Spleen (tissue), 11 donors: Measurements from ENCODE around the gene TP73. TPM values are rescaled to one million over a fixed set of nuclear protein-coding genes. Genes with fewer than 3 reads are reported as not detected.

Experiments used
- DNase-seq: peaks from one replicate; pipeline ENCODE4 v3.0.0-alpha.2; 2020
- H3K27ac ChIP-seq, 8 donors: fragments of 200-600 bp; sonication (generic) in 7 of 8; 1 replicate in 4 of 8; 2 replicates in 4 of 8; pipeline versions ENCODE4 v1.5.0 to v1.8.0; 2016 to 2021; ENCODE audit warnings: inconsistent platforms in 4 of 8, mild to moderate bottlenecking in 4 of 8, moderate library complexity in 1 of 8
- H3K27me3 ChIP-seq, 7 donors: fragments of 200-600 bp; sonication (generic) in 6 of 7; replicated peaks in 1 of 7; 1 replicate in 4 of 7; 2 replicates in 3 of 7; pipeline versions ENCODE4 v1.5.0 to v1.8.0; 2016 to 2021; ENCODE audit warnings: inconsistent platforms in 3 of 7, mild to moderate bottlenecking in 1 of 7
- H3K36me3 ChIP-seq, 6 donors: fragments of 200-600 bp; sonication (generic) in 5 of 6; 1 replicate in 4 of 6; 2 replicates in 2 of 6; pipeline versions ENCODE4 v1.5.0 to v1.8.0; 2016 to 2021; ENCODE audit warnings: inconsistent platforms in 2 of 6
- H3K4me1 ChIP-seq, 6 donors: fragments of 200-600 bp; sonication (generic) in 5 of 6; 1 replicate in 3 of 6; 2 replicates in 3 of 6; pipeline versions ENCODE4 v1.5.0 to v1.8.0; 2016 to 2021; ENCODE audit warnings: inconsistent platforms in 3 of 6
- H3K4me3 ChIP-seq, 8 donors: fragments of 200-600 bp; sonication (generic) in 7 of 8; 1 replicate in 4 of 8; 2 replicates in 4 of 8; pipeline versions ENCODE4 v1.5.0 to v1.8.0; 2016 to 2021; ENCODE audit warnings: inconsistent platforms in 4 of 8, mild to moderate bottlenecking in 4 of 8, moderate library complexity in 2 of 8
- H3K9me3 ChIP-seq, 8 donors: fragments of 200-600 bp; sonication (generic) in 7 of 8; 1 replicate in 4 of 8; 2 replicates in 4 of 8; pipeline versions ENCODE4 v1.5.0 to v1.8.0; 2016 to 2021; ENCODE audit warnings: inconsistent platforms in 4 of 8
- CTCF ChIP-seq, 11 experiments: fragments of 200-600 bp in 7 of 11; fragments of 450-650 bp in 4 of 11; sonication (generic) in 4 of 11; IDR thresholded peaks in 8 of 11; conservative IDR thresholded peaks in 3 of 11; 1 replicate in 7 of 11; 2 replicates in 4 of 11; pipeline versions ENCODE4 v1.4.0 to v1.8.0; 2016 to 2021; ENCODE audit warnings: antibody characterized with exemption in 11 of 11, inconsistent platforms in 4 of 11, mild to moderate bottlenecking in 1 of 11
- POLR2A ChIP-seq, 3 donors: fragments of 450-650 bp; IDR thresholded peaks; one replicate each; pipeline ENCODE4 v1.5.1; 2017; ENCODE audit warnings: antibody characterized with exemption in 3 of 3, mild to moderate bottlenecking in 1 of 3
- POLR2AphosphoS5 ChIP-seq, 3 donors: sonication (generic); formaldehyde crosslinking; IDR thresholded peaks; one replicate each; pipeline ENCODE4 v1.5.1; 2017; ENCODE audit warnings: antibody characterized with exemption in 3 of 3
- WGBS, 5 donors: extraction: QIAGEN DNeasy Blood & Tissue Kit in 3 of 5; methylation state at CpG; one replicate each; pipeline versions ENCODE4 v1.1.5 to v1.1.7; 2013 to 2018; 5-methylcytosine and 5-hydroxymethylcytosine counted together
- intact Hi-C: fragments of 100-400 bp; cut with DNase I; formaldehyde crosslinking; loops from one replicate; pipeline ENCODE4 v1.15.0; 2023; ENCODE audit warnings: low total_unique reads
- polyA plus RNA-seq, 3 donors: library from polyadenylated mRNA; stranded (reverse); fragments of 200-250 nt; gene quantifications; one replicate each; pipeline ENCODE4 v1.2.1, GENCODE V29; 2013
- total RNA-seq, 7 donors: library from RNA; depleted of rRNA in 3 of 7; stranded (reverse); fragments of >200 nt in 3 of 7; fragmentation: NEBNext Ultra II Directional in 4 of 7; extraction: Animal tissue kit (Norgen Biotek cat#: 25700) in 4 of 7; gene quantifications; one replicate each; pipeline versions ENCODE4 v1.1.0 to v1.2.1, GENCODE V29; 2016 to 2021
- donor health status: healthy with polysubstance abuse.
- donor health status: DM: no; HTN: no; CAD: no; lungs with moderate emphysema.
- donor health status: DM: no; HTN: no; CAD: no.
- donor health status: Bipolar disorder and iron deficiency.
- donor health status: healthy.
- donor health status: DM: no; HTN: no; CAD: no.
- donor health status: DM: yes; HTN: yes; CAD: no.

The TP73 gene
- total and polyA plus RNA-seq, 10 donors, result 0.11 to 4.3 (median 0.96) TPM

- Histone ChIP-seq H3K27me3 (peaks cover 3 to 73% (median 33%) of the 10 kb centered on the region in 7 donors), H3K4me1 (peaks cover 10 to 43% (median 27%) of the 10 kb centered on the region in 6 donors), H3K27ac (no peak overlapping the region), H3K36me3 (no peaks in the 10 kb centered on the region), H3K4me3 (no peak overlapping the region), H3K9me3 (no peaks in the 10 kb centered on the region)
- TF ChIP-seq POLR2A (IDR thresholded peaks at IDR 0.05), result no peak
- no peak for TF ChIP-seq CTCF (IDR thresholded peaks at IDR 0.05 in 8 of 11, conservative IDR thresholded peaks at IDR 0.05 in 3 of 11)
- no peak for TF ChIP-seq POLR2AphosphoS5 (IDR thresholded peaks at IDR 0.05)
- WGBS, 5 donors, result 87 to 96% (median 92%) methylated on average over 14 to 18 of the region's 18 CpGs
- DNase-seq, result no peak
- intact Hi-C loops, result no loop called here
These were observed 44.6 kb upstream of the TP73 start for GRCh38 chr1:3607703-3608065.

- H3K4me1 ChIP-seq, result peaks cover 10 to 38% (median 27%) of the 10 kb centered on the region in 6 donors
- no peak overlapping the region for H3K27ac ChIP-seq
- H3K9me3 ChIP-seq, result no peaks in the 10 kb centered on the region
- intact Hi-C loops, result no loop called here
- 81 to 89% (median 83%) methylated on average over 2 to 7 of the region's 7 CpGs for WGBS, 5 donors
- no peaks in the 10 kb centered on the region for H3K36me3 ChIP-seq
- no peak for DNase-seq
- no peak overlapping the region for H3K4me3 ChIP-seq
- peaks cover 3 to 77% (median 33%) of the 10 kb centered on the region in 7 donors for H3K27me3 ChIP-seq
- TF ChIP-seq POLR2AphosphoS5 (IDR thresholded peaks at IDR 0.05), result no peak
- no peak for TF ChIP-seq CTCF (IDR thresholded peaks at IDR 0.05 in 8 of 11, conservative IDR thresholded peaks at IDR 0.05 in 3 of 11)
- no peak for TF ChIP-seq POLR2A (IDR thresholded peaks at IDR 0.05)
These were observed 44.2 kb upstream of the TP73 start for GRCh38 chr1:3608154-3608553.

- no peaks in the 10 kb centered on the region for H3K9me3 ChIP-seq
- no peak for TF ChIP-seq POLR2AphosphoS5 (IDR thresholded peaks at IDR 0.05)
- TF ChIP-seq CTCF (IDR thresholded peaks at IDR 0.05 in 8 of 11, conservative IDR thresholded peaks at IDR 0.05 in 3 of 11), result no peak
- no peak for TF ChIP-seq POLR2A (IDR thresholded peaks at IDR 0.05)
- intact Hi-C loops, result no loop called here
- no peaks in the 10 kb centered on the region for H3K36me3 ChIP-seq
- no peak for DNase-seq
- peaks cover 3 to 83% (median 33%) of the 10 kb centered on the region in 7 donors for H3K27me3 ChIP-seq
- no peak overlapping the region for H3K27ac ChIP-seq
- H3K4me3 ChIP-seq, result no peak overlapping the region
- WGBS, 5 donors, result 50 to 67% (median 56%) methylated on average over 14 to 22 of the region's 22 CpGs
- peaks cover 10 to 37% (median 27%) of the 10 kb centered on the region in 6 donors for H3K4me1 ChIP-seq
These were observed 43.1 kb upstream of the TP73 start for GRCh38 chr1:3609016-3609768.

- H3K9me3 ChIP-seq, result no peaks in the 10 kb centered on the region
- DNase-seq, result no peak
- H3K4me1 ChIP-seq, result peaks cover 10 to 37% (median 27%) of the 10 kb centered on the region in 6 donors
These were observed 42.4 kb upstream of the TP73 start for GRCh38 chr1:3609769-3610526.

More at GRCh38 chr1:3609769-3610526, 42.4 kb upstream of the TP73 start:
- intact Hi-C loops, result no loop called here
- no peak for TF ChIP-seq POLR2AphosphoS5 (IDR thresholded peaks at IDR 0.05)
- no peak for TF ChIP-seq POLR2A (IDR thresholded peaks at IDR 0.05)
- no peak for TF ChIP-seq CTCF (IDR thresholded peaks at IDR 0.05 in 8 of 11, conservative IDR thresholded peaks at IDR 0.05 in 3 of 11)
- Histone ChIP-seq H3K27me3 (peaks cover 3 to 83% (median 33%) of the 10 kb centered on the region in 7 donors), H3K4me3 (peak overlapping the region in 1 of 8 donors; percentile 75), H3K27ac (no peak overlapping the region), H3K36me3 (no peaks in the 10 kb centered on the region)
- 44 to 52% (median 49%) methylated on average over 8 to 24 of the region's 24 CpGs for WGBS, 5 donors
